IMR-90 (cell line): ENCODE data around the gene GLCE. TPM values are rescaled to one million over a fixed set of nuclear protein-coding genes. Genes with fewer than 3 reads are reported as not detected.

ENCODE experiments used
- ATAC-seq: fragments of 200-7000 bp; cut with Tn5 transposase; 2 replicates; pipeline ENCODE4 v1.9.1; 2020; ENCODE audit warnings: low read depth, mild to moderate bottlenecking, moderate library complexity
- BruUV-seq: library from RNA; stranded (reverse); fragments of 400-500 nt; replicated peaks from 2 replicates; lab custom pipeline; 2021; lab: Mats Ljungman, UMichigan
- CTCF ChIA-PET: fragments of 300-600 bp; formaldehyde crosslinking; extraction: SDS; loops from one replicate; lab custom pipeline; 2021; ENCODE audit warnings: antibody characterized with exemption; lab: Yijun Ruan, JAX
- POLR2A ChIA-PET: fragments of 300-600 bp; sonication (Branson Sonifier 250); formaldehyde crosslinking; loops from one replicate; lab custom pipeline; 2022; ENCODE audit warnings: antibody characterized with exemption; ENCODE audit not compliant: unreplicated experiment; lab: Charles Lee
- DNase-seq: peaks from one replicate; pipeline ENCODE4 v3.0.0; 2013
- H2AFZ ChIP-seq: replicated peaks from 2 replicates; pipeline ENCODE3; 2013; ENCODE audit warnings: low read length, mild to moderate bottlenecking; ENCODE audit not compliant: poor library complexity
- H2AK5ac ChIP-seq: 2 replicates; pipeline ENCODE4 v1.6.1; 2013; ENCODE audit warnings: low read depth, low read length, inconsistent platforms
- H2AK9ac ChIP-seq: replicated peaks from 2 replicates; pipeline ENCODE3; 2013; ENCODE audit warnings: mild to moderate bottlenecking, low read depth, low read length, moderate library complexity; ENCODE audit not compliant: poor library complexity
- H2BK120ac ChIP-seq: 2 replicates; pipeline ENCODE4 v1.6.1; 2013; ENCODE audit warnings: low read depth, low read length, inconsistent platforms
- H2BK15ac ChIP-seq: 3 replicates; pipeline ENCODE4 v1.6.1; 2013; ENCODE audit warnings: low read depth, low read length, inconsistent platforms
- H2BK20ac ChIP-seq: 2 replicates; pipeline ENCODE4 v1.6.1; 2013; ENCODE audit warnings: low read depth, mild to moderate bottlenecking, inconsistent platforms, low read length, moderate library complexity
- H2BK5ac ChIP-seq: 2 replicates; pipeline ENCODE4 v1.6.1; 2013; ENCODE audit warnings: mild to moderate bottlenecking, low read depth, low read length, inconsistent platforms; ENCODE audit not compliant: poor library complexity, severe bottlenecking
- H3K14ac ChIP-seq: replicated peaks from 2 replicates; pipeline ENCODE4 v1.6.1; 2013; ENCODE audit warnings: low read depth, low read length, inconsistent platforms
- H3K18ac ChIP-seq: 2 replicates; pipeline ENCODE4 v1.6.1; 2013; ENCODE audit warnings: low read depth, low read length, control low read depth
- H3K23ac ChIP-seq: 2 replicates; pipeline ENCODE4 v1.6.1; 2013; ENCODE audit warnings: low read depth, low read length, inconsistent platforms
- H3K27ac ChIP-seq: 2 replicates; pipeline ENCODE4 v1.5.1; 2013; ENCODE audit warnings: mild to moderate bottlenecking, control low read depth, low read length; ENCODE audit not compliant: insufficient read depth
- H3K27me3 ChIP-seq: 2 replicates; pipeline ENCODE4 v1.6.1; 2013; ENCODE audit warnings: low read length; ENCODE audit not compliant: control insufficient read depth, insufficient read depth
- H3K36me3 ChIP-seq: 2 replicates; pipeline ENCODE4 v1.6.1; 2013; ENCODE audit warnings: low read length, mixed read lengths; ENCODE audit not compliant: control insufficient read depth, insufficient read depth
- H3K4ac ChIP-seq: 2 replicates; pipeline ENCODE4 v1.6.1; 2013; ENCODE audit warnings: low read depth, low read length, inconsistent platforms
- H3K4me1 ChIP-seq: 2 replicates; pipeline ENCODE4 v1.6.1; 2013; ENCODE audit warnings: low read length, mixed read lengths; ENCODE audit not compliant: control insufficient read depth, insufficient read depth
- H3K4me2 ChIP-seq: 2 replicates; pipeline ENCODE4 v1.6.1; 2013; ENCODE audit warnings: low read depth, mild to moderate bottlenecking, control low read depth, low read length, moderate library complexity
- H3K4me3 ChIP-seq: 2 replicates; pipeline ENCODE4 v1.5.1; 2013; ENCODE audit warnings: low read depth, mild to moderate bottlenecking, control low read depth, low read length, moderate library complexity; ENCODE audit not compliant: insufficient read depth
- H3K56ac ChIP-seq: 2 replicates; pipeline ENCODE4 v1.6.1; 2013; ENCODE audit warnings: low read length, inconsistent platforms; ENCODE audit not compliant: insufficient read depth; ENCODE audit errors: extremely low read depth
- H3K79me1 ChIP-seq, 2 experiments: 2 replicates each; pipeline ENCODE4 v1.6.1; 2013; ENCODE audit warnings: low read length in 2 of 2, inconsistent platforms in 1 of 2, low read depth in 1 of 2
- H3K9ac ChIP-seq: 2 replicates; pipeline ENCODE4 v1.6.1; 2013; ENCODE audit warnings: low read depth, low read length, control low read depth
- H3K9me1 ChIP-seq: 2 replicates; pipeline ENCODE4 v1.6.1; 2013; ENCODE audit warnings: low read length, inconsistent platforms; ENCODE audit not compliant: insufficient read depth
- H3K9me3 ChIP-seq: 2 replicates; pipeline ENCODE4 v1.6.1; 2013; ENCODE audit warnings: low read length; ENCODE audit not compliant: control insufficient read depth, insufficient read depth
- H4K20me1 ChIP-seq: 2 replicates; pipeline ENCODE4 v1.6.1; 2013; ENCODE audit warnings: low read length, inconsistent platforms; ENCODE audit not compliant: insufficient read depth
- H4K5ac ChIP-seq: 2 replicates; pipeline ENCODE4 v1.6.1; 2013; ENCODE audit warnings: mild to moderate bottlenecking, low read depth, low read length, control low read depth
- H4K8ac ChIP-seq, 2 experiments: 2 replicates each; pipeline ENCODE4 v1.6.1; 2013; ENCODE audit warnings: low read depth in 2 of 2, low read length in 2 of 2, control low read depth in 1 of 2, inconsistent platforms in 1 of 2
- H4K91ac ChIP-seq: 2 replicates; pipeline ENCODE4 v1.6.1; 2013; ENCODE audit warnings: low read depth, low read length, inconsistent platforms; ENCODE audit not compliant: insufficient read depth
- BHLHE40 ChIP-seq: fragments of 150-350 bp; IDR thresholded peaks from 2 replicates; pipeline ENCODE4 v1.6.1; 2016; ENCODE audit warnings: mild to moderate bottlenecking, low read depth, low read length
- CHD1 ChIP-seq: IDR thresholded peaks from 2 replicates; pipeline ENCODE4 v1.6.1; 2012; ENCODE audit warnings: low read depth, low read length, improper control_type of control experiment
- CTCF ChIP-seq: conservative IDR thresholded peaks from 2 replicates; pipeline ENCODE4 v1.5.1; 2012; ENCODE audit warnings: mild to moderate bottlenecking, low read depth, low read length, improper control_type of control experiment
- MAFK ChIP-seq: IDR thresholded peaks from 2 replicates; pipeline ENCODE4 v1.6.1; 2012; ENCODE audit warnings: low read depth, low read length, improper control_type of control experiment
- MAZ ChIP-seq: IDR thresholded peaks from 2 replicates; pipeline ENCODE4 v1.6.1; 2012; ENCODE audit warnings: low read depth, mild to moderate bottlenecking, low read length, improper control_type of control experiment, moderate library complexity, borderline replicate concordance
- NFE2L2 ChIP-seq: fragments of 150-350 bp; IDR thresholded peaks from 2 replicates; pipeline ENCODE4 v1.6.1; 2016; ENCODE audit warnings: low read depth, mild to moderate bottlenecking, low read length
- POLR2A ChIP-seq: IDR thresholded peaks from 2 replicates; pipeline ENCODE4 v1.6.1; 2012; ENCODE audit warnings: mild to moderate bottlenecking, low read depth, low read length
- RCOR1 ChIP-seq: IDR thresholded peaks from 2 replicates; pipeline ENCODE4 v1.6.1; 2012; ENCODE audit warnings: mild to moderate bottlenecking, low read length, improper control_type of control experiment; ENCODE audit not compliant: insufficient replicate concordance
- WGBS, 2 experiments: methylation state at CpG; one replicate each; pipeline versions ENCODE4 v1.1.5 to v1.1.7; 2013; ENCODE audit warnings: missing lambda C conversion rate in 2 of 2; ENCODE audit not compliant: insufficient read length in 1 of 2; ENCODE audit errors: extremely low coverage in 2 of 2; 5-methylcytosine and 5-hydroxymethylcytosine counted together
- dilution Hi-C: fragments of 300-500 bp; cut with HindIII; formaldehyde crosslinking; loops from one replicate; pipeline ENCODE4 v1.14.3; 2018; ENCODE audit warnings: low sequenced_read_pairs; ENCODE audit not compliant: unreplicated experiment
- in situ Hi-C: fragments of 300-500 bp; cut with MboI; formaldehyde crosslinking; loops from 3 replicates; pipeline ENCODE4 v1.14.3; 2019; ENCODE audit warnings: low sequenced_read_pairs, inconsistent platforms, mixed read lengths
- intact Hi-C: fragments of 100-400 bp; cut with micrococcal nuclease; formaldehyde crosslinking; loops from 2 replicates; pipeline ENCODE4 v1.10.0; 2022
- polyA plus RNA-seq, 3 experiments: library from polyadenylated mRNA; depleted of rRNA; stranded (reverse); fragments of >200 nt; gene quantifications; 2 replicates each; pipeline ENCODE4 v1.2.3, GENCODE V29; 2012; ENCODE audit warnings: low replicate concordance in 1 of 3
- total RNA-seq: library from RNA; depleted of rRNA; stranded (reverse); fragments of >200 nt; gene quantifications from 2 replicates; pipeline ENCODE4 v1.2.3, GENCODE V29; 2012
- TF ChIP-seq, protein P1 (sequence below): fragments of 150-350 bp; IDR thresholded peaks from 2 replicates; pipeline ENCODE4 v1.6.1; 2016; ENCODE audit warnings: low read depth, mild to moderate bottlenecking, low read length, moderate library complexity, borderline replicate concordance
- TF ChIP-seq, protein P2 (sequence below): fragments of 150-350 bp; IDR thresholded peaks from 2 replicates; pipeline ENCODE4 v1.6.1; 2017; ENCODE audit warnings: mild to moderate bottlenecking, antibody characterized with exemption, low read length, low read depth

Gene GLCE
- total and polyA plus RNA-seq, 2 of the 4 experiments (the other 2 are of a cell fraction): 15.3 to 29.6 TPM

DNA sequence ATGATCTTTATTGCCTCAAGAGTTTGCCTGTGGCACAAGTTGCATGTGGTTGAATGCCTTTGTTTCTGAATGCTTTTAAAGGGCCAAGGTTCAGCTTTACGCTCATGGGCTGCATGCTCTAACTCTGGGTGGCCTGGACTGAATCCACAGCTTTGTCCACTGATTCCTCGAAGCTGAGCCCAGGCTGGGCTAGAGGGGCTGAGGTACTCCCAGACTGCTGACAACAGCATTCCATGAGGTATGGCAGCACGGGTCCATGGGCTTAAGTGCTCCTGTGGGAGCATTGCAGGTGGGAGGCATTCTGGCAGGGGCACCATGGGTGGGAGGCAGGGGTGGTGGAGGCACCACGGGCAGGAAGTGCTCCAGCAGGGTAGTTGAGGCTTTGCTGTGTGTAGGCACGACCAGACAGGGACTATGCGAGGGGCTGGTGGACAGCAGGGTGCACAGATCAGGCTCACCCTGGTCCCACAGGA lies 61.6 kb downstream of the GLCE start:
- H2AK5ac ChIP-seq: no peak overlapping the region
- no peak overlapping the region for H3K23ac ChIP-seq
- no TSS peak for BruUV-seq
- no peak overlapping the region for H2BK120ac ChIP-seq
- POLR2A ChIA-PET: no interaction called here
- H2BK5ac ChIP-seq: no peak overlapping the region
- no peaks in the 10 kb centered on the region for H3K9me3 ChIP-seq
- dilution Hi-C loops: no loop called here
- H4K8ac ChIP-seq: no peak overlapping the region
- no peak overlapping the region for H3K4me3 ChIP-seq
- H3K36me3 ChIP-seq: no peaks in the 10 kb centered on the region
- no peak overlapping the region for H2BK20ac ChIP-seq
- intact Hi-C loops: no loop called here
- no peak overlapping the region for H3K56ac ChIP-seq
- no peaks in the 10 kb centered on the region for H3K27me3 ChIP-seq
- H4K5ac ChIP-seq: no peak overlapping the region
- no peak overlapping the region for H2AK9ac ChIP-seq
- in situ Hi-C loops: loop anchor here (5.0 kb wide), 1 partner anchor 155 kb away; no protein-coding TSS in a partner anchor
- no peak overlapping the region for H2BK15ac ChIP-seq
- CTCF ChIA-PET: interaction anchor here (1.3 kb wide), 1 partner anchor 61 kb away, joined by 4 read pairs; the partner anchor contains the start of gene GLCE
- H3K9me1 ChIP-seq: no peaks in the 10 kb centered on the region
- H3K4me2 ChIP-seq: no peak overlapping the region
- TF ChIP-seq MAFK: no peak
- TF ChIP-seq MAZ: no peak
- TF ChIP-seq BHLHE40: no peak
- TF ChIP-seq CTCF: no peak
- TF ChIP-seq POLR2A: no peak
- no peak for TF ChIP-seq NFE2L2
- no peak for TF ChIP-seq CHD1
- no peak for TF ChIP-seq RCOR1
- TF ChIP-seq, protein P1, sequence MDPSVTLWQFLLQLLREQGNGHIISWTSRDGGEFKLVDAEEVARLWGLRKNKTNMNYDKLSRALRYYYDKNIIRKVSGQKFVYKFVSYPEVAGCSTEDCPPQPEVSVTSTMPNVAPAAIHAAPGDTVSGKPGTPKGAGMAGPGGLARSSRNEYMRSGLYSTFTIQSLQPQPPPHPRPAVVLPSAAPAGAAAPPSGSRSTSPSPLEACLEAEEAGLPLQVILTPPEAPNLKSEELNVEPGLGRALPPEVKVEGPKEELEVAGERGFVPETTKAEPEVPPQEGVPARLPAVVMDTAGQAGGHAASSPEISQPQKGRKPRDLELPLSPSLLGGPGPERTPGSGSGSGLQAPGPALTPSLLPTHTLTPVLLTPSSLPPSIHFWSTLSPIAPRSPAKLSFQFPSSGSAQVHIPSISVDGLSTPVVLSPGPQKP: no peak
- TF ChIP-seq, protein P2, sequence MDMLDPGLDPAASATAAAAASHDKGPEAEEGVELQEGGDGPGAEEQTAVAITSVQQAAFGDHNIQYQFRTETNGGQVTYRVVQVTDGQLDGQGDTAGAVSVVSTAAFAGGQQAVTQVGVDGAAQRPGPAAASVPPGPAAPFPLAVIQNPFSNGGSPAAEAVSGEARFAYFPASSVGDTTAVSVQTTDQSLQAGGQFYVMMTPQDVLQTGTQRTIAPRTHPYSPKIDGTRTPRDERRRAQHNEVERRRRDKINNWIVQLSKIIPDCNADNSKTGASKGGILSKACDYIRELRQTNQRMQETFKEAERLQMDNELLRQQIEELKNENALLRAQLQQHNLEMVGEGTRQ: no peak
- 82% methylated on average over 3 of the region's 6 CpGs; no CpG with 5 or more reads in 1 of the 2 experiments for WGBS, 2 experiments
- no peak overlapping the region for H4K91ac ChIP-seq
- no peak for ATAC-seq
- H3K4me1 ChIP-seq: no peaks in the 10 kb centered on the region; the same call in 1 of the 2 replicates
- no peak for DNase-seq
- H3K79me1 ChIP-seq: peaks cover 0 to 8% of the 10 kb centered on the region in 2 experiments; a peak in 3 of 4 replicates
- no peak overlapping the region for H2AFZ ChIP-seq
- H3K9ac ChIP-seq: no peak overlapping the region
- H3K14ac ChIP-seq: no peak overlapping the region
- no peak overlapping the region for H3K18ac ChIP-seq
- no peaks in the 10 kb centered on the region for H4K20me1 ChIP-seq
- no peak overlapping the region for H3K27ac ChIP-seq
- no peak overlapping the region for H3K4ac ChIP-seq
